DOHH2 (cell line): Measurements from ENCODE around the gene TMEM200A.

ENCODE experiments used
- H3F3A ChIP-seq: fragments of 200-600 bp; sonication (generic), shearing (Covaris generic); 2 replicates; pipeline ENCODE4 v1.6.0; 2016; ENCODE audit warnings: antibody characterized with exemption, mild to moderate bottlenecking; ENCODE audit not compliant: control insufficient read depth, insufficient read depth
- H3K27ac ChIP-seq: fragments of 200-600 bp; sonication (generic); 2 replicates; pipeline ENCODE4 v1.5.1; 2014; ENCODE audit warnings: low read depth, mild to moderate bottlenecking, low read length, moderate library complexity
- H3K27me3 ChIP-seq: fragments of 200-600 bp; sonication (generic); 2 replicates; pipeline ENCODE4 v1.6.1; 2014; ENCODE audit warnings: mild to moderate bottlenecking, low read length, mixed read lengths; ENCODE audit not compliant: control insufficient read depth
- H3K36me3 ChIP-seq: fragments of 200-600 bp; sonication (generic); 2 replicates; pipeline ENCODE4 v1.6.1; 2014; ENCODE audit warnings: mild to moderate bottlenecking, low read length, moderate library complexity, mixed read lengths; ENCODE audit not compliant: control insufficient read depth
- H3K4me1 ChIP-seq: fragments of 200-600 bp; sonication (generic); 2 replicates; pipeline ENCODE4 v1.6.1; 2014; ENCODE audit warnings: mild to moderate bottlenecking, low read length, mixed read lengths; ENCODE audit not compliant: control insufficient read depth
- H3K4me2 ChIP-seq: fragments of 200-600 bp; sonication (generic); 2 replicates; pipeline ENCODE4 v1.6.0; 2014; ENCODE audit warnings: mild to moderate bottlenecking, low read length, moderate library complexity
- H3K4me3 ChIP-seq: fragments of 200-600 bp; sonication (generic); 2 replicates; pipeline ENCODE4 v1.5.1; 2014; ENCODE audit warnings: mild to moderate bottlenecking, low read length, mixed read lengths
- H3K79me2 ChIP-seq: fragments of 200-600 bp; sonication (generic); 2 replicates; pipeline ENCODE4 v1.6.1; 2014; ENCODE audit warnings: mild to moderate bottlenecking, low read length, mixed read lengths; ENCODE audit not compliant: control insufficient read depth
- H3K9me2 ChIP-seq: fragments of 200-600 bp; sonication (generic); replicated peaks from 2 replicates; pipeline ENCODE4 v1.6.1; 2014; ENCODE audit warnings: mild to moderate bottlenecking, low read length, mixed read lengths; ENCODE audit not compliant: control insufficient read depth
- H3K9me3 ChIP-seq: fragments of 200-600 bp; sonication (generic); 2 replicates; pipeline ENCODE4 v1.6.1; 2014; ENCODE audit warnings: antibody characterized with exemption, low read length, mixed read lengths; ENCODE audit not compliant: control insufficient read depth, insufficient read depth
- H4K20me1 ChIP-seq: fragments of 200-600 bp; sonication (generic); 2 replicates; pipeline ENCODE4 v1.6.0; 2014; ENCODE audit warnings: low read depth, mild to moderate bottlenecking, antibody characterized with exemption, low read length, moderate library complexity; ENCODE audit not compliant: control insufficient read depth, insufficient read depth
- CTCF ChIP-seq: fragments of 200-600 bp; sonication (generic); IDR thresholded peaks from one replicate; pipeline ENCODE4 v1.5.1; 2014; ENCODE audit warnings: antibody characterized with exemption, mild to moderate bottlenecking, low read depth, low read length; ENCODE audit not compliant: poor library complexity, severe bottlenecking
- EZH2phosphoT487 ChIP-seq: fragments of 200-600 bp; sonication (generic); IDR thresholded peaks from 2 replicates; pipeline ENCODE4 v1.6.1; 2017; ENCODE audit warnings: borderline replicate concordance, mild to moderate bottlenecking, antibody characterized with exemption, low read length, moderate library complexity, mixed read lengths

TMEM200A gene

GRCh38 chr6:130362128-130362527 is 3.7 kb upstream of the TMEM200A start:
- H3K36me3 ChIP-seq, result no peaks in the 10 kb centered on the region
- H3K4me2 ChIP-seq, result no peak overlapping the region
- H3K9me2 ChIP-seq, result no peaks in the 10 kb centered on the region
- no peaks in the 10 kb centered on the region for H3K4me1 ChIP-seq
- H3K27me3 ChIP-seq, result peaks cover 20% of the 10 kb centered on the region
- H3F3A ChIP-seq, result no peaks in the 10 kb centered on the region
- no peak for TF ChIP-seq CTCF
- no peak for TF ChIP-seq EZH2phosphoT487
- no peaks in the 10 kb centered on the region for H3K9me3 ChIP-seq
- H3K79me2 ChIP-seq, result no peaks in the 10 kb centered on the region
- no peak overlapping the region for H3K27ac ChIP-seq
- no peak overlapping the region for H3K4me3 ChIP-seq
- no peaks in the 10 kb centered on the region for H4K20me1 ChIP-seq

GRCh38 chr6:130364224-130364780 is 1.5 kb upstream of the TMEM200A start:
- H3K4me3 ChIP-seq, result no peak overlapping the region

DNA sequence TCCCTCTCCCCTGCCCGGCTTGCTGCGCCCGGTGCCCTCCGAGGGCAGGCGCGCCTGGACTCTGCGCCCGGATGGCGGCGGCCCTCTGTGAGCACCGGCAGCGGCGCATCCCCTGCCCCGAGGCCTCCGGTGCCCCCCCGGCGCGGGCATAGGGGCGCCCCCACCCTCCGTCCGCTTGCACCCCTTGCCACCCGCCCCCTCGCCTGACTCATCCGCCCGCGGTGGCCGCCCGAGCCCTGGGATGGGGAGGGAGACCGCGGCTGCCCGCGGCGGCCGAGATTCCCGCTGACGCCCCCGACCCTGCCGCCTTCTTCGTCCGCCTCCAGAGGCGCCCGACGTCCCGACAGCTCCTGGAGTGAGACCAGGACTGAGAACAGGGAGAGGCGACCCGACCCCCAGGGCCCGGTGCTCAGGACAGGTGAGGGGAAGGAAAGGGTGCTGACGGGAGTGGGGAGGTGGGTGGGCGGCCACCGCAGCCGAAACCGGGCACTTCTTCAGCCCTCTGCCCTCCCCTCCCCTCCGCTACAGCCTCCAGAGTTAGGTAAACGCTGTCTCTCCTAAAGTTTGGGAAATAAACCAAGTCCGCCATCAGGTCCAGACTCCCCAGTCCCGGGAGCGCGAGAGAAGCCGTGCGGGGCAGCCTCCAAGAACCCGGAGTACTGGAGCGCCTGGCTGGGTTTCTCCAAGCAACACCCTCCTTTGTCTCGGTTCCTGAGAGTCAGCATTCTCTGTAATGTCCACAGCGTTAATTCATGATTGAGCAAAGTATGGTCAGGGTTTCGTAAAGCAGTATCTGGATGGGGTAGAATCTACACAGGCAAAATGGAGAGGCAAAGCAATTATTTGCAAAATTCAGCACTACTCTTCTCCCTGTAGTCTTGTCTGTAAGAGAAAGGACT is 539 bp downstream of the TMEM200A start:
- Histone ChIP-seq H3K27ac (no peak overlapping the region), H3F3A (no peaks in the 10 kb centered on the region), H3K9me2 (no peaks in the 10 kb centered on the region), H3K4me3 (no peak overlapping the region), H3K4me1 (no peaks in the 10 kb centered on the region), H4K20me1 (no peaks in the 10 kb centered on the region), H3K4me2 (no peak overlapping the region), H3K9me3 (no peaks in the 10 kb centered on the region), H3K27me3 (peaks cover 37% of the 10 kb centered on the region), H3K79me2 (no peaks in the 10 kb centered on the region), H3K36me3 (no peaks in the 10 kb centered on the region)
- no peak for TF ChIP-seq EZH2phosphoT487

More at GRCh38 chr6:130364224-130364780, 1.5 kb upstream of the TMEM200A start:
- no peaks in the 10 kb centered on the region for H3K4me1 ChIP-seq
- no peak overlapping the region for H3K4me2 ChIP-seq
- H3K27me3 ChIP-seq, result peaks cover 37% of the 10 kb centered on the region
- no peaks in the 10 kb centered on the region for H3K36me3 ChIP-seq
- no peak for TF ChIP-seq EZH2phosphoT487
- TF ChIP-seq CTCF, result no peak
- no peak overlapping the region for H3K27ac ChIP-seq
- H3K9me3 ChIP-seq, result no peaks in the 10 kb centered on the region
- no peaks in the 10 kb centered on the region for H4K20me1 ChIP-seq
- no peaks in the 10 kb centered on the region for H3K79me2 ChIP-seq
- no peaks in the 10 kb centered on the region for H3K9me2 ChIP-seq
- H3F3A ChIP-seq, result no peaks in the 10 kb centered on the region

GRCh38 chr6:130367767-130368166 is 1.9 kb downstream of the TMEM200A start:
- no peak overlapping the region for H3K27ac ChIP-seq
- no peaks in the 10 kb centered on the region for H3F3A ChIP-seq
- H4K20me1 ChIP-seq, result no peaks in the 10 kb centered on the region
- H3K4me2 ChIP-seq, result no peak overlapping the region
- H3K36me3 ChIP-seq, result no peaks in the 10 kb centered on the region
- H3K4me1 ChIP-seq, result no peaks in the 10 kb centered on the region
- no peaks in the 10 kb centered on the region for H3K9me2 ChIP-seq
- peaks cover 37% of the 10 kb centered on the region for H3K27me3 ChIP-seq
- H3K79me2 ChIP-seq, result no peaks in the 10 kb centered on the region
- H3K4me3 ChIP-seq, result no peak overlapping the region
- no peaks in the 10 kb centered on the region for H3K9me3 ChIP-seq
- TF ChIP-seq CTCF (no peak), EZH2phosphoT487 (no peak)
